ENCODE results near the gene SEBOX. TPM values are rescaled to one million over a fixed set of nuclear protein-coding genes. Genes with fewer than 3 reads are reported as not detected.

SEBOX gene
- total and polyA plus RNA-seq, 2 donors (not counting 1 experiment from before 2014, with no cell fraction given) = not detected

- H3K4me2 ChIP-seq (ENCODE audit: extremely low read depth, insufficient read depth, low read length) = no peak overlapping the region
- DNase-seq (ENCODE audit: low read depth in 2 of 2) = no peak
- H2AFZ ChIP-seq (ENCODE audit: low read length) = no peak overlapping the region
- TF ChIP-seq CTCF (conservative IDR thresholded peaks at IDR 0.05 in 1 of 2, IDR thresholded peaks at IDR 0.05 in 1 of 2; ENCODE audit: low read depth in 1 of 2, low read length in 2 of 2) (no peak), EZH2 (IDR thresholded peaks at IDR 0.05; ENCODE audit: low read length, missing control alignments) (no peak)
- H3K4me3 ChIP-seq (replicated peaks in 1 of 4; ENCODE audit: control extremely low read depth in 1 of 4, insufficient read depth in 1 of 4, low read depth in 3 of 4, low read length in 4 of 4) = no peak overlapping the region
- H3K79me2 ChIP-seq (ENCODE audit: control insufficient read depth, insufficient read depth, low read length) = no peaks in the 10 kb centered on the region
- no peaks in the 10 kb centered on the region for H3K27me3 ChIP-seq (ENCODE audit: control insufficient read depth, insufficient read depth, low read length)
- no peak overlapping the region for H3K9ac ChIP-seq (ENCODE audit: insufficient read depth, low read length)
- no peaks in the 10 kb centered on the region for H4K20me1 ChIP-seq (ENCODE audit: control insufficient read depth, extremely low read depth, insufficient read depth, low read length)
- H3K36me3 ChIP-seq (ENCODE audit: control insufficient read depth, insufficient read depth, low read length) = peaks cover 2% of the 10 kb centered on the region
- H3K4me1 ChIP-seq (ENCODE audit: control insufficient read depth, extremely low read depth, insufficient read depth, low read length) = no peaks in the 10 kb centered on the region
- H3K9me3 ChIP-seq (ENCODE audit: control insufficient read depth, insufficient read depth, low read depth, low read length) = no peaks in the 10 kb centered on the region
- H3K27ac ChIP-seq (ENCODE audit: insufficient read depth, low read length) = no peak overlapping the region
Measured at GRCh38 chr17:28365487-28365886, 488 bp upstream of the SEBOX start.

- H4K20me1 ChIP-seq (ENCODE audit: control insufficient read depth, extremely low read depth, insufficient read depth, low read length) = no peaks in the 10 kb centered on the region
- H3K36me3 ChIP-seq (ENCODE audit: control insufficient read depth, insufficient read depth, low read length) = peaks cover 4% of the 10 kb centered on the region
- H3K79me2 ChIP-seq (ENCODE audit: control insufficient read depth, insufficient read depth, low read length) = no peaks in the 10 kb centered on the region
- no peak overlapping the region for H3K4me3 ChIP-seq (replicated peaks in 1 of 4; ENCODE audit: control extremely low read depth in 1 of 4, insufficient read depth in 1 of 4, low read depth in 3 of 4, low read length in 4 of 4)
- no peak overlapping the region for H2AFZ ChIP-seq (ENCODE audit: low read length)
- no peak overlapping the region for H3K27ac ChIP-seq (ENCODE audit: insufficient read depth, low read length)
- no peaks in the 10 kb centered on the region for H3K4me1 ChIP-seq (ENCODE audit: control insufficient read depth, extremely low read depth, insufficient read depth, low read length)
- no peaks in the 10 kb centered on the region for H3K9me3 ChIP-seq (ENCODE audit: control insufficient read depth, insufficient read depth, low read depth, low read length)
- no peak overlapping the region for H3K4me2 ChIP-seq (ENCODE audit: extremely low read depth, insufficient read depth, low read length)
- no peak overlapping the region for H3K9ac ChIP-seq (ENCODE audit: insufficient read depth, low read length)
- DNase-seq (ENCODE audit: low read depth in 2 of 2) = no peak
- H3K27me3 ChIP-seq (ENCODE audit: control insufficient read depth, insufficient read depth, low read length) = no peaks in the 10 kb centered on the region
- TF ChIP-seq EZH2 (IDR thresholded peaks at IDR 0.05; ENCODE audit: low read length, missing control alignments) (no peak), CTCF (conservative IDR thresholded peaks at IDR 0.05 in 1 of 2, IDR thresholded peaks at IDR 0.05 in 1 of 2; ENCODE audit: low read depth in 1 of 2, low read length in 2 of 2) (no peak)
Measured at GRCh38 chr17:28363776-28364650, 986 bp downstream of the SEBOX start.

GRCh38 chr17:28363186-28363585, 1.8 kb downstream of the SEBOX start:
- TF ChIP-seq CTCF (conservative IDR thresholded peaks at IDR 0.05 in 1 of 2, IDR thresholded peaks at IDR 0.05 in 1 of 2; ENCODE audit: low read depth in 1 of 2, low read length in 2 of 2) = no peak
- TF ChIP-seq EZH2 (IDR thresholded peaks at IDR 0.05; ENCODE audit: low read length, missing control alignments) = no peak
- no peaks in the 10 kb centered on the region for H3K9me3 ChIP-seq (ENCODE audit: control insufficient read depth, insufficient read depth, low read depth, low read length)
- peaks cover 6% of the 10 kb centered on the region for H3K36me3 ChIP-seq (ENCODE audit: control insufficient read depth, insufficient read depth, low read length)
- H3K27me3 ChIP-seq (ENCODE audit: control insufficient read depth, insufficient read depth, low read length) = no peaks in the 10 kb centered on the region
- no peak for DNase-seq (ENCODE audit: low read depth in 2 of 2)
- no peak overlapping the region for H2AFZ ChIP-seq (ENCODE audit: low read length)
- peaks cover 4% of the 10 kb centered on the region for H3K4me1 ChIP-seq (ENCODE audit: control insufficient read depth, extremely low read depth, insufficient read depth, low read length)
- H3K79me2 ChIP-seq (ENCODE audit: control insufficient read depth, insufficient read depth, low read length) = peaks cover 4% of the 10 kb centered on the region
- H3K4me3 ChIP-seq (replicated peaks in 1 of 4; ENCODE audit: control extremely low read depth in 1 of 4, insufficient read depth in 1 of 4, low read depth in 3 of 4, low read length in 4 of 4) = no peak overlapping the region
- H4K20me1 ChIP-seq (ENCODE audit: control insufficient read depth, extremely low read depth, insufficient read depth, low read length) = no peaks in the 10 kb centered on the region
- no peak overlapping the region for H3K9ac ChIP-seq (ENCODE audit: insufficient read depth, low read length)
- no peak overlapping the region for H3K4me2 ChIP-seq (ENCODE audit: extremely low read depth, insufficient read depth, low read length)
- no peak overlapping the region for H3K27ac ChIP-seq (ENCODE audit: insufficient read depth, low read length)

Measured in fibroblast of lung (primary cell).